GM12872 (cell line): ENCODE results near the gene RAB42.

Experiments used
- CTCF ChIP-seq: IDR thresholded peaks from 3 replicates; pipeline ENCODE4 v1.5.1; 2011; ENCODE audit warnings: low read depth, mild to moderate bottlenecking, low read length, moderate library complexity; ENCODE audit not compliant: insufficient read depth

Gene RAB42

GRCh38 chr1:28565040-28565439 is 27.0 kb upstream of the RAB42 start:
- no peak for TF ChIP-seq CTCF

GRCh38 chr1:28565726-28566125 is 26.3 kb upstream of the RAB42 start:
- TF ChIP-seq CTCF = no peak

- TF ChIP-seq CTCF = no peak
These were observed 25.1 kb upstream of the RAB42 start for GRCh38 chr1:28566931-28567330.

- no peak for TF ChIP-seq CTCF
These were observed 20.2 kb upstream of the RAB42 start for GRCh38 chr1:28571911-28572310.

- TF ChIP-seq CTCF = no peak
These were observed 18.5 kb upstream of the RAB42 start for GRCh38 chr1:28573564-28573963.

GRCh38 chr1:28577052-28577678 is 14.9 kb upstream of the RAB42 start:
- TF ChIP-seq CTCF = no peak

GRCh38 chr1:28577738-28578536 is 14.1 kb upstream of the RAB42 start:
- TF ChIP-seq CTCF = no peak
